Measurements from ENCODE around the gene NDFIP1.
"Not testable (repeated sequence)": the region's sequence is repeated elsewhere in the genome, so short reads cannot be mapped to it uniquely, and the experiment has no call there.

NDFIP1 gene, protein sequence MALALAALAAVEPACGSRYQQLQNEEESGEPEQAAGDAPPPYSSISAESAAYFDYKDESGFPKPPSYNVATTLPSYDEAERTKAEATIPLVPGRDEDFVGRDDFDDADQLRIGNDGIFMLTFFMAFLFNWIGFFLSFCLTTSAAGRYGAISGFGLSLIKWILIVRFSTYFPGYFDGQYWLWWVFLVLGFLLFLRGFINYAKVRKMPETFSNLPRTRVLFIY

DNA sequence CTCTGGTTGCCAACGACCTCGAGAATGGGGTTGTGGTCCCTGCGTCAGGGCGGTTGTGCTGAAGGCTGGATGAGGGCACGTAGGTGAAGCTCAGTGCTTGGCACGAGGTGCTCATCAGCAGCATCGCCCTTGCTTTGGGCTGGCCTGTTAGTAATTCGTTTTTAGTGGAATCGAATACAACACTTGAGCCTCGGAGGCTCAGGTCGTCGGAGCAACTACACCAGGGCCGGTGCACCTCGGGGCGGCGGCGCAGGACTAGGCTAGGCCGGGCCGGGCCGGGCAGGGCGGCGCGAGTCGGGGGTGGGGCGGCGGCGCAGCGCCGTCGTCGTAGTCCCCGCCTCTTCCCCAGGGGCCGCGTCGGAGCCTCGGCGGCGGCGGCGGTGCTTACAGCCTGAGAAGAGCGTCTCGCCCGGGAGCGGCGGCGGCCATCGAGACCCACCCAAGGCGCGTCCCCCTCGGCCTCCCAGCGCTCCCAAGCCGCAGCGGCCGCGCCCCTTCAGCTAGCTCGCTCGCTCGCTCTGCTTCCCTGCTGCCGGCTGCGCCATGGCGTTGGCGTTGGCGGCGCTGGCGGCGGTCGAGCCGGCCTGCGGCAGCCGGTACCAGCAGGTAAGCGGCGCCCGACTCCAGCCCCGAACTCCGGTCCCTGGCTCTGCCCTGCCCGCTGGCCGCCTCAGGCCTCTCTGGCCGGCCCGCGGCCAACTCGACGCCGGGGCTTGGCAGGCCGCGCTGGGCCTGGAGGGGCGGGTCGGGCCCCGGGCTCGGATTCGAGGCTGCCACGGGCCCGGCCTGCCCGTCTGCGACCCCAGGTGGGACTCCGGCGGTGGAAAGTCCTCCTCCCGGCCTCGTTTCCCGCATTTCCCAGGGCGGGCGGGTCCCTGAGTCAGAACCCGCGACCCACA lies at the start of gene NDFIP1:
TSS of gene NDFIP1 (plus strand) at position 348 of the 899 bp plus-strand sequence. CDS start at position 544, 196 bp downstream.
- DNase-seq, result peak; percentile 82

DNA sequence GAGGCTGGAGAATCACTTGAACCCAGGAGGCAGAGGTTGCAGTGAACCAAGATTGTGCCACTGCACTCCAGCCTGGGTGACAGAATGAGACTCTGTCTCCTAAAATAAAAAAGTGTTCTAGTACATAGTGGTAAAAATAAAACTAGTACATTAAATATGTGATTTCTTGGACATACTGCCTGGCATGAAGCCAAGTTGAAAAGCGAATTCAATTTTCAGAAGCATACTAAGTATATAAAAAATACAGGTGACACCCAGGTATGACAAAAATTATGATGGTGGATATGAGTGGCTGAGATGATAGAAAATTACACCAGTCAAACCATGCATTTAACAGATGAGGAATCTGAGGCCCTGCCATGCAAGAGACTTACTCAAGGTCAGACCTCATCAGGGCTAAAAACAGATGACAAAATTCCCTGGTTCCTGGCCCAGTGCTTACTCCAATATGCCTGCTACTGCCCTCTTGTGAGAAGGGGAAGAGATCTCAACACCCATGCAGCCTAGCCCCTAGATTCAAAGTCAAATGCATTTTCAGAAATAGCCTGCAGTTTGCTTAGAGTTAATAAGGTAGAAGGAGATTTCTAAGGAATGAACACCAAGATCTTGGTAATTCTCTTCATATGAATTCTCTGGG lies 49.2 kb upstream of the NDFIP1 start:
- peak; percentile 10 for DNase-seq

GRCh38 chr5:142063376-142063775 lies 45.2 kb upstream of the NDFIP1 start:
- DNase-seq, result no peak

DNA sequence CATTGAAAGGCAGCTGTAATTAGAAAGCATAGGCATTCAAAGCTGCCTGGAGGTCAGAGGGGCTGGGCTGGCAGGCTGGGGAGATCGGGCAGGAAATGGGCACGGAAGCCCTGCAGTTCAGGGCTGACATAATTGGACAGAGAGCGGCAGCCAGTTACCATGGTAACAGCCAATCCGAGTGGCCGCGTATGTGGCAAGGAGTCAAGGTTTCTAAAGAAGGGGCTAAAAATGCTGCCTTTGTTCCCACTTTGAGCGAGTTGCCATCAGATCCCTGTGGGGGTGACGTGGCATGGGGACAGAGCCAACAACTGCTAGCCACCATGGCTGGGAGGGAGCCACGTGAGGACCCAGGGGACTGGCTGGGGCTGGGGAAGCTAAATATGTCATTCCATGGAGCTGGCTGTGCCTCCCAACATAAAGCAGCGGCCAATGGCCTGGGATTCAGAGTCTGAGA lies 44.7 kb upstream of the NDFIP1 start:
- DNase-seq, result peak; percentile 30

GRCh38 chr5:142065273-142065672 lies 43.3 kb upstream of the NDFIP1 start:
- no peak for DNase-seq

- DNase-seq, result no peak
Measured at GRCh38 chr5:142069606-142070399, 38.8 kb upstream of the NDFIP1 start.

- no peak for DNase-seq
Measured at GRCh38 chr5:142070734-142071133, 37.8 kb upstream of the NDFIP1 start.

- DNase-seq, result peak; percentile 26
Measured at GRCh38 chr5:142072488-142072887, 36.1 kb upstream of the NDFIP1 start.

GRCh38 chr5:142073362-142073988 lies 35.1 kb upstream of the NDFIP1 start:
- DNase-seq, result no peak

- DNase-seq, result no peak
Measured at GRCh38 chr5:142074006-142074405, 34.6 kb upstream of the NDFIP1 start.

- DNase-seq, result no peak
Measured at GRCh38 chr5:142078221-142078620, 30.4 kb upstream of the NDFIP1 start.

GRCh38 chr5:142078706-142079105 lies 29.9 kb upstream of the NDFIP1 start:
- DNase-seq, result no peak

- DNase-seq, result no peak
Measured at GRCh38 chr5:142079306-142079721, 29.3 kb upstream of the NDFIP1 start.

DNA sequence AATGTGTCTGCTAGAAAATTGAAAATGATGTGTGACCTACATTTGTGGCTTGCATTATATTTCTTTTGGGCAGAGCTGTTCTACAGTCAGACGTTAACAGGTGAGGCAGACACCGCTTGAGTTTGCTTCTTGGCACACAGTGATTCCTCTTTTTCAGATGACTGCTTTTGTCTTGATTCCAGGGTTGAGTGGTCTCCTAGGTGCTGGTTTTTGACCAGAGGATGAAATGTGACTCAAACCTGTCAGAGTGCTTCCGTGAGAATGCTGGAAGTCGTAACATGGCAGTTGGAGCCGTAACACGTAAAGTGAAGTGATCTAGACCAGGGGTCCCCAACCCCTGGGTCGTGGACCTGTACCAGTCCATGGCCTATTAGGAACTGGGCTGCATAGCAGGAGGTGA lies 28.3 kb upstream of the NDFIP1 start:
- no peak for DNase-seq

DNA sequence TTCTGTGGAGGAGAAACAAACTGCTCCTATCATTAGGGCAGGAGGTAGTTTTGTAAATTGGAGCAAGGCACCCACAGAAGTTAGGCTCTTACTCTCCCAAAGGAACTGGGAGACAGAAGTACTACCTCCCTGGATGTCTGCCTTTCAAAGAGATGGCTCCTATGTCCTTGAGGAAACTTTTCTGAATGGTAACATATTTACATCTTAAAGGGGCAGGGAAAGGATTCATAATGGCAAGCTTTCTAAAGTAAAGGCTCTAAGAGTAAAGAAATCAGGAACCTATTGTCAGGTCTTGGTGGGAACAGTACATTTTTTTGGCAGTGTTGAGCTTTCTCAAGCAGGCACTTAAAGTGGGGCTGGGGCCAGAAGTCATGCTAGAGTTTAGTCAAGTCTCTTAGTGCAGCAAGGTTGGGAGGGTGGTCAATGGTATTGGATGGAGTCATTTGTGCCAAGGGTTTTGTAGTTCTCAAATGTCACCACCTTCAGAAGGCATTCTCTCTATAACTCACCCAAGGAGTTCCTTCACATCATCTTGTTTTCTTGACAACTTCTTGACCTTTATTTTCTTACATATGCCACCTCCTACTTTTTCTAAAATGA lies 26.3 kb upstream of the NDFIP1 start:
- DNase-seq, result no peak

GRCh38 chr5:142086229-142086628 lies 22.4 kb upstream of the NDFIP1 start:
- DNase-seq, result no peak

DNA sequence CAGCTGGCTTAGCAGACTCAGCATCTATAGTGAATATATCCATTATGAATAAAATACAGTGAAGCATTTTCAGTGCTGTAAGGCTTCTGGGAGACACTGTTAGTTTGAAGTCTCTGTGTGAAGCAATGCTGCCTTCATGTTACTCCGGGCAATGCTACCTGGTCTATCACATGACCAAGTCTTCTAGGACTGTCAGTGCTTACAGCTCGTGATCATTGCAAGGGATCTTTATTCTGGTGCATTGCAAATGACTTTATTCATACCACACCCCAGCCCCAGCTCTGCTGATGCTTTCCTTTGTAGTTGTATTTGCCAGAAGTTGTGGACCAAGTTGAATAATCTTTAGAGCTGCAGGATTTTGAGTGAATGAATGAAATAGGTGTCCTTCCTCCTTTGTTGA lies 21.9 kb upstream of the NDFIP1 start:
- DNase-seq, result no peak

DNA sequence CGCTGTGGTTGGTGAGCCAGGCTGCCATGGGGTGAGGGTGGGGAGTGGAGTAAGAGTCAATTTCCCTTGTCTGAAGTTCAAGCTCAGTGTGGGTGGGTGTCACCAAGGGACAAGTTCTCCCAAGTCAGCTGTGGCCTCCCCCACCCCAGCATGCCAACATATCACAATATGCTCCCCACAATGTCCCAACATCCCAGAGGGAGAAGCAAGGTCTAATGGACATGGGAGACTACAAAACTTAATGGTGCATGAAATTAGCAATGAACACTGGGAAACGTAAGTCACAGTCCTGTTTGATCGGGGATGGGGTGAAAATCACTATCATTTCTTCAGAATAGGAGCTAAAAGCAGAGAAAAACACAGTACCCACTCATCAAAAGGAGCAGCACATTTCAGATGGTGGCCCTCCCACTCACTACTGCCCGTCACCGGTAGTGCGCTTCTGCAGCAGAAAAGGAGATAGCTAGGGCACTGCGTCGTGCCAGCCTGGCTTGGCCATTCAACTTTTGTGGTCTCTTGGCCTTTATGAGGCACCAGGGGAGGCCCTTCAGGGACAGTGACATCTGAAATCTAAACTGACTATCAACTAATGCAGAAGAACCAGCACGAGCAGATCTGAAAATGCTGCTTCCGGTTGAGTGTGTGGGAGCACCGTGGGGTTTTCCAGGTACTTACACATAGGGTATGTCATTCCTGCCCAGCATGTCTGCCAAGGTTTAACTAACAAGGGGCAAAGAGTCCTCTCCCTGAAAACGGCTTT lies 20.5 kb upstream of the NDFIP1 start:
- no peak for DNase-seq

DNA sequence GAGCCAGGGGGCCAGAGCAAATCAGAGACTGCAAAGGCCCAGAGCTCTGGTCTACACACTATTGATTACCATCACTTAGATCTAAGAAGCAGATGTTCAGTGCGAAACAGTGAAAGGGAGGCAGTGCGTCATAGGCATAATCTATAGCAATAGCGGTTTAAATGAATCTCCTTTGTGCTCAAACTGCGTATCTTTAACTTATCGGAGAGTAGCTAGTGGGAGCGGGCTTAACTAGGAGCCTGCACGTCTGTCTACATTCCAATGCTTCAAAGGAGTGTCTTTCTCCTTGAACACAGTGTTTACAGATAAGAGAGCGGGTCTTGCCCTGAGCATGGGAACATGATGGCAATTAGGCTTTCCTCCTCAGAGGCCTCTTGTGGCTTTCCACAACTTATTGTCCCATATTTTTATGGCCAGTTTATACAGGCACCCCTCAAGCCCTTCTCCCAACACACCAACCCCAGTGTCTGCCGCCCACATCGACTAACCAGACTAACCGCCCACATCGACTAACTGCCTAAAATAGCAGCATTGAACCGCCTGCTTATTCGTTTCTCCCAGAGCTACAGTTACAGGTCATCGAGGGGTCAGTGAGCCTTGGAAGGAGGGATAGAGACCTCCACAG lies 19.6 kb upstream of the NDFIP1 start:
- DNase-seq, result not testable (repeated sequence)

GRCh38 chr5:142091012-142091411 lies 17.6 kb upstream of the NDFIP1 start:
- no peak for DNase-seq

- no peak for DNase-seq
Measured at GRCh38 chr5:142091922-142092321, 16.7 kb upstream of the NDFIP1 start.

Measured in GDM1 (cell line).